T-helper 2 cell treated with Interferon-gamma antibody and Interleukin-4, amounts not matched to agents 5 μg/mL and 100 μg/mL, for 36 hours (primary cell): ENCODE measurements around the gene MYO15B.

ENCODE experiments used
- DNase-seq: peaks from one replicate; pipeline ENCODE4 v3.0.0; 2021; ENCODE audit warnings: low spot score
- H3K27ac Mint-ChIP-seq: one replicate; pipeline ENCODE4 v1.8.0; 2021; ENCODE audit warnings: mild to moderate bottlenecking, mixed read lengths
- H3K27me3 Mint-ChIP-seq: one replicate; pipeline ENCODE4 v1.8.0; 2021; ENCODE audit warnings: low read depth, mixed read lengths
- H3K36me3 Mint-ChIP-seq: one replicate; pipeline ENCODE4 v1.8.0; 2021; ENCODE audit warnings: low read depth, mixed read lengths
- H3K4me1 Mint-ChIP-seq: one replicate; pipeline ENCODE4 v1.8.0; 2021; ENCODE audit warnings: low read depth, mixed read lengths
- H3K4me3 Mint-ChIP-seq: one replicate; pipeline ENCODE4 v1.8.0; 2022; ENCODE audit warnings: mild to moderate bottlenecking, moderate library complexity, mixed read lengths
- H3K9me3 Mint-ChIP-seq: one replicate; pipeline ENCODE4 v1.8.0; 2021; ENCODE audit warnings: mixed read lengths

The MYO15B gene

GRCh38 chr17:75624714-75625345, 37.2 kb downstream of the MYO15B start:
- no peak for DNase-seq
- Mint-ChIP-seq H3K36me3 (no peaks in the 10 kb centered on the region), H3K9me3 (no peaks in the 10 kb centered on the region), H3K27me3 (no peaks in the 10 kb centered on the region), H3K4me1 (no peaks in the 10 kb centered on the region), H3K27ac (no peak overlapping the region), H3K4me3 (no peak overlapping the region)

GRCh38 chr17:75625813-75626486, 38.4 kb downstream of the MYO15B start:
- no peak for DNase-seq
- no peaks in the 10 kb centered on the region for H3K9me3 Mint-ChIP-seq
- H3K4me3 Mint-ChIP-seq, result no peak overlapping the region
- no peaks in the 10 kb centered on the region for H3K4me1 Mint-ChIP-seq
- H3K27me3 Mint-ChIP-seq, result no peaks in the 10 kb centered on the region
- no peaks in the 10 kb centered on the region for H3K36me3 Mint-ChIP-seq
- H3K27ac Mint-ChIP-seq, result no peak overlapping the region

GRCh38 chr17:75626496-75627038, 39.0 kb downstream of the MYO15B start:
- no peak overlapping the region for H3K4me3 Mint-ChIP-seq
- H3K9me3 Mint-ChIP-seq, result no peaks in the 10 kb centered on the region
- no peaks in the 10 kb centered on the region for H3K36me3 Mint-ChIP-seq
- no peaks in the 10 kb centered on the region for H3K4me1 Mint-ChIP-seq
- H3K27ac Mint-ChIP-seq, result no peak overlapping the region
- H3K27me3 Mint-ChIP-seq, result no peaks in the 10 kb centered on the region
- DNase-seq, result no peak

GRCh38 chr17:75627094-75627493, 39.5 kb downstream of the MYO15B start:
- Mint-ChIP-seq H3K9me3 (no peaks in the 10 kb centered on the region), H3K4me1 (no peaks in the 10 kb centered on the region), H3K36me3 (no peaks in the 10 kb centered on the region), H3K27ac (no peak overlapping the region), H3K4me3 (no peak overlapping the region), H3K27me3 (no peaks in the 10 kb centered on the region)
- DNase-seq, result no peak

GRCh38 chr17:75628425-75628824, 40.8 kb downstream of the MYO15B start:
- Mint-ChIP-seq H3K4me3 (no peak overlapping the region), H3K9me3 (no peaks in the 10 kb centered on the region), H3K27ac (no peak overlapping the region), H3K4me1 (no peaks in the 10 kb centered on the region), H3K27me3 (no peaks in the 10 kb centered on the region), H3K36me3 (no peaks in the 10 kb centered on the region)
- DNase-seq, result no peak

GRCh38 chr17:75629157-75629556, 41.6 kb downstream of the MYO15B start:
- no peaks in the 10 kb centered on the region for H3K9me3 Mint-ChIP-seq
- no peak overlapping the region for H3K4me3 Mint-ChIP-seq
- H3K27ac Mint-ChIP-seq, result no peak overlapping the region
- no peaks in the 10 kb centered on the region for H3K27me3 Mint-ChIP-seq
- H3K36me3 Mint-ChIP-seq, result no peaks in the 10 kb centered on the region
- peaks cover 1% of the 10 kb centered on the region for H3K4me1 Mint-ChIP-seq
- DNase-seq, result no peak

- peaks cover 1% of the 10 kb centered on the region for H3K4me1 Mint-ChIP-seq
- no peak overlapping the region for H3K27ac Mint-ChIP-seq
- H3K9me3 Mint-ChIP-seq, result no peaks in the 10 kb centered on the region
- no peaks in the 10 kb centered on the region for H3K27me3 Mint-ChIP-seq
- no peaks in the 10 kb centered on the region for H3K36me3 Mint-ChIP-seq
- no peak for DNase-seq
- H3K4me3 Mint-ChIP-seq, result no peak overlapping the region
Measured at GRCh38 chr17:75630071-75630917, 42.7 kb downstream of the MYO15B start.

- no peaks in the 10 kb centered on the region for H3K36me3 Mint-ChIP-seq
- H3K27me3 Mint-ChIP-seq, result no peaks in the 10 kb centered on the region
- no peaks in the 10 kb centered on the region for H3K9me3 Mint-ChIP-seq
- DNase-seq, result no peak
- no peak overlapping the region for H3K27ac Mint-ChIP-seq
- H3K4me1 Mint-ChIP-seq, result peaks cover 1% of the 10 kb centered on the region
- H3K4me3 Mint-ChIP-seq, result no peak overlapping the region
Measured at GRCh38 chr17:75631353-75631752, 43.8 kb downstream of the MYO15B start.

GRCh38 chr17:75632428-75632827, 44.8 kb downstream of the MYO15B start:
- DNase-seq, result no peak

GRCh38 chr17:75632863-75633485, 45.4 kb downstream of the MYO15B start, which contains the start of gene SMIM5:
TSS of gene SMIM5 (plus strand) at chr17:75633434. CDS start at chr17:75640202, 6,768 bp downstream.
- peak within 1 kb of the TSS; percentile 31 for H3K27ac Mint-ChIP-seq

More at GRCh38 chr17:75632428-75632827, 44.8 kb downstream of the MYO15B start:
- Mint-ChIP-seq H3K27ac (no peak overlapping the region), H3K36me3 (no peaks in the 10 kb centered on the region), H3K4me3 (no peak overlapping the region), H3K4me1 (peaks cover 1% of the 10 kb centered on the region), H3K9me3 (no peaks in the 10 kb centered on the region), H3K27me3 (no peaks in the 10 kb centered on the region)

GRCh38 chr17:75633486-75634375, 46.1 kb downstream of the MYO15B start:
- Mint-ChIP-seq H3K4me1 (peaks cover 1% of the 10 kb centered on the region), H3K36me3 (no peaks in the 10 kb centered on the region), H3K4me3 (no peak overlapping the region), H3K9me3 (no peaks in the 10 kb centered on the region), H3K27ac (peak overlapping the region; percentile 31), H3K27me3 (no peaks in the 10 kb centered on the region)
- peak; percentile 17 for DNase-seq

More at GRCh38 chr17:75632863-75633485, 45.4 kb downstream of the MYO15B start, which contains the start of gene SMIM5:
- Mint-ChIP-seq H3K27me3 (no peaks in the 10 kb centered on the region), H3K4me3 (no peak within 1 kb of the TSS), H3K36me3 (no peaks in the 10 kb centered on the region), H3K4me1 (peaks cover 1% of the 10 kb centered on the region), H3K9me3 (no peaks in the 10 kb centered on the region)
- peak; percentile 66 for DNase-seq

GRCh38 chr17:75634376-75634740, 46.8 kb downstream of the MYO15B start:
- Mint-ChIP-seq H3K27ac (no peak overlapping the region), H3K9me3 (no peaks in the 10 kb centered on the region), H3K4me1 (peaks cover 1% of the 10 kb centered on the region), H3K4me3 (no peak overlapping the region), H3K36me3 (no peaks in the 10 kb centered on the region), H3K27me3 (no peaks in the 10 kb centered on the region)
- DNase-seq, result no peak
